ENCODE data around the gene NISCH. TPM values are rescaled to one million over a fixed set of nuclear protein-coding genes. Genes with fewer than 3 reads are reported as not detected.

Gene NISCH
- total RNA-seq, 1 donor from 2014 or later = 80.5 TPM

DNA sequence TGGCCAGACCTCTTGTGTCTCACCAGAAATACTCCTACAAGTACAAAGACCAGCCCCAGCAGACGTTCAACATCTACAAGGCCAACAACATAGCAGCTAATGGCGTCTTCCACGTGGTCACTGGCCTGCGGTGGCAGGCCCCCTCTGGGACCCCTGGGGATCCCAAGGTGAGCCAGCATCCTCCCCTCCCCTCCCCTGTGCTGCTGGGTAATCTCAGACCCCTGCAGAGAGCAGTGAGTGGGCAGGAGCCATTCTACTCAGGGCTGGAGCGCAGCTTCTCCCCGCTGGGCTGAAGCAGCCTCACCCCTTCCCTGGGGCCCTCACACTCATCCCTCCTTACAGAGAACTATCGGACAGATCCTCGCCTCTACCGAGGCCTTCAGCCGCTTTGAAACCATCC is 49.6 kb downstream of the NISCH start:
- no peaks in the 10 kb centered on the region for H4K20me1 ChIP-seq (ENCODE audit: low read depth)

DNA sequence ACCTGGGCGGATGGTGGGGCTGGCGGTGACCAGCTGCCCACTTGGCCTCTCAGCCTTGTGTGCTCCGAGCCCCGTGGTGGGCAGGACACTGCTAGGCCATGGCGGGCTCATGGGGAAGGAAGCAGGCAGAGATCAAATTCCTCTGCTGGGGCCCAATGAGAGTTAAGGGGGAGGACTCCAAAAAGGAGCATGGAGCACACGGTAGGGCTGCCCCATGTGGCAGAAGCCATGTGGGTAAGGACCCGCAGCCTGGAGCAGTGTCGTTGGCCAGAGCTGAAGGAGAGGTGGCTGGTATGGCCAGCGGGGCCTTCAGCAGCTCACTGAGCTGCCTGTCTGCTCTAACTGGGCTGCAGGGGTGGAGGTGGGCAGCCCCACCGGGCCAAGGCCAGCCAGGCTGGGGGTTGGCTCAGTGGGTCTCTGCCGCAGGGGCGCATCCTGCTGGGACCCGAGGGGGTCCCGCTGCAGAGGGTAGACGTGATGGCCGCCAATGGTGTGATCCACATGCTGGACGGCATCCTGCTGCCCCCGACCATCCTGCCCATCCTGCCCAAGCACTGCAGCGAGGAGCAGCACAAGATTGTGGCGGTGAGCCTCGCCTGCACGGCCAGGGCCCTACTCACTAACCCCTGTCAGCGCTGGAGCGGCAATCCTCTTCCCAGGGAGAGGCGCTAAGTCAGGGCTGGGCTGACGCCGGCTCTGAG is 51.0 kb downstream of the NISCH start:
- no peak for DNase-seq (ENCODE audit: low spot score)
- H2AFZ ChIP-seq (replicated peaks) = no peak overlapping the region
- H3K27ac Mint-ChIP-seq = peak overlapping the region; percentile 53

More for the DNA sequence above, 49.6 kb downstream of the NISCH start:
- Histone ChIP-seq H3F3A (ENCODE audit: low read depth) (no peaks in the 10 kb centered on the region), H3K4me2 (no peak overlapping the region), H3K27me3 (no peaks in the 10 kb centered on the region), H3K36me3 (no peaks in the 10 kb centered on the region), H2AFZ (replicated peaks) (no peak overlapping the region), H3K27ac (no peak overlapping the region), H3K9ac (no peak overlapping the region), H3K9me3 (ENCODE audit: low read depth) (no peaks in the 10 kb centered on the region), H3K4me3 (no peak overlapping the region), H3K79me2 (ENCODE audit: low read depth) (no peaks in the 10 kb centered on the region), H3K4me1 (peaks cover 19% of the 10 kb centered on the region)
- Mint-ChIP-seq H3K36me3 (no peaks in the 10 kb centered on the region), H3K4me3 (no peak overlapping the region), H3K27me3 (ENCODE audit: insufficient read depth, low read depth) (peaks cover 4% of the 10 kb centered on the region), H3K4me1 (peaks cover 8% of the 10 kb centered on the region), H3K9me3 (no peaks in the 10 kb centered on the region), H3K27ac (no peak overlapping the region)
- DNase-seq (ENCODE audit: low spot score) = no peak
- no peak for TF ChIP-seq EZH2phosphoT487 (IDR thresholded peaks at IDR 0.05)
- no peak for TF ChIP-seq EZH2 (IDR thresholded peaks at IDR 0.05)
- TF ChIP-seq, protein P1, sequence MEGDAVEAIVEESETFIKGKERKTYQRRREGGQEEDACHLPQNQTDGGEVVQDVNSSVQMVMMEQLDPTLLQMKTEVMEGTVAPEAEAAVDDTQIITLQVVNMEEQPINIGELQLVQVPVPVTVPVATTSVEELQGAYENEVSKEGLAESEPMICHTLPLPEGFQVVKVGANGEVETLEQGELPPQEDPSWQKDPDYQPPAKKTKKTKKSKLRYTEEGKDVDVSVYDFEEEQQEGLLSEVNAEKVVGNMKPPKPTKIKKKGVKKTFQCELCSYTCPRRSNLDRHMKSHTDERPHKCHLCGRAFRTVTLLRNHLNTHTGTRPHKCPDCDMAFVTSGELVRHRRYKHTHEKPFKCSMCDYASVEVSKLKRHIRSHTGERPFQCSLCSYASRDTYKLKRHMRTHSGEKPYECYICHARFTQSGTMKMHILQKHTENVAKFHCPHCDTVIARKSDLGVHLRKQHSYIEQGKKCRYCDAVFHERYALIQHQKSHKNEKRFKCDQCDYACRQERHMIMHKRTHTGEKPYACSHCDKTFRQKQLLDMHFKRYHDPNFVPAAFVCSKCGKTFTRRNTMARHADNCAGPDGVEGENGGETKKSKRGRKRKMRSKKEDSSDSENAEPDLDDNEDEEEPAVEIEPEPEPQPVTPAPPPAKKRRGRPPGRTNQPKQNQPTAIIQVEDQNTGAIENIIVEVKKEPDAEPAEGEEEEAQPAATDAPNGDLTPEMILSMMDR (IDR thresholded peaks at IDR 0.05) = no peak

DNA sequence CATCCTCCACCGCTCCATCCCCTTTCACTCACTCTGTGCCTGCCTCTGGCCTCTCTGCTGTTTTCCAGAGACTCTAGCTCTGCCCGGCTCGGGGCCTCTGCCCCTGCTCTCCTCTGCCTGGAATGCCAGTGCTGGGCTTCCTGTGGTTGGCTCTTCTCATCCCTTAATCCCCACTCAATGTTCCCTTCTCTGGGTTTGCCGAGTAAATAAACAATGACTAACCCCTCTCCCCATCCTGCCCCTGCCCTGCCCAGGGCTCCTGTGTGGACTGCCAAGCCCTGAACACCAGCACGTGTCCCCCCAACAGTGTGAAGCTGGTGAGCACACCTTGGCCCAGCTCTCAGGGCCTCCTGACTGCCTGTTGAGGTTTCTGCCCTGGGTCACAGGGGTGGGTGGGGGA is 52.0 kb downstream of the NISCH start:
- Mint-ChIP-seq H3K27ac (peak overlapping the region; percentile 50), H3K9me3 (no peaks in the 10 kb centered on the region), H3K4me3 (no peak overlapping the region), H3K36me3 (no peaks in the 10 kb centered on the region), H3K27me3 (ENCODE audit: insufficient read depth, low read depth) (peaks cover 2% of the 10 kb centered on the region), H3K4me1 (peaks cover 8% of the 10 kb centered on the region)
- H3K36me3 ChIP-seq = no peaks in the 10 kb centered on the region
- H4K20me1 ChIP-seq (ENCODE audit: low read depth) = no peaks in the 10 kb centered on the region
- no peaks in the 10 kb centered on the region for H3K79me2 ChIP-seq (ENCODE audit: low read depth)
- H3K4me1 ChIP-seq = peaks cover 19% of the 10 kb centered on the region
- TF ChIP-seq, protein P1 (IDR thresholded peaks at IDR 0.05) = no peak
- TF ChIP-seq EZH2 (IDR thresholded peaks at IDR 0.05) (no peak), EZH2phosphoT487 (IDR thresholded peaks at IDR 0.05) (no peak)
- H3F3A ChIP-seq (ENCODE audit: low read depth) = no peaks in the 10 kb centered on the region
- no peak overlapping the region for H3K4me3 ChIP-seq
- DNase-seq (ENCODE audit: low spot score) = peak; percentile 66
- H3K27me3 ChIP-seq = no peaks in the 10 kb centered on the region
- H2AFZ ChIP-seq (replicated peaks) = no peak overlapping the region
- no peak overlapping the region for H3K27ac ChIP-seq
- H3K9ac ChIP-seq = no peak overlapping the region
- H3K9me3 ChIP-seq (ENCODE audit: low read depth) = no peaks in the 10 kb centered on the region
- H3K4me2 ChIP-seq = peak overlapping the region; percentile 7

More for the DNA sequence above, 51.0 kb downstream of the NISCH start:
- H3K4me2 ChIP-seq = no peak overlapping the region
- no peak overlapping the region for H3K9ac ChIP-seq
- H3K4me1 Mint-ChIP-seq = peaks cover 8% of the 10 kb centered on the region
- no peaks in the 10 kb centered on the region for H3K36me3 Mint-ChIP-seq
- H3K9me3 Mint-ChIP-seq = no peaks in the 10 kb centered on the region
- peaks cover 4% of the 10 kb centered on the region for H3K27me3 Mint-ChIP-seq (ENCODE audit: insufficient read depth, low read depth)
- H3F3A ChIP-seq (ENCODE audit: low read depth) = no peaks in the 10 kb centered on the region
- peaks cover 19% of the 10 kb centered on the region for H3K4me1 ChIP-seq
- no peaks in the 10 kb centered on the region for H3K79me2 ChIP-seq (ENCODE audit: low read depth)
- H4K20me1 ChIP-seq (ENCODE audit: low read depth) = no peaks in the 10 kb centered on the region
- H3K27ac ChIP-seq = no peak overlapping the region
- no peak overlapping the region for H3K4me3 ChIP-seq
- H3K4me3 Mint-ChIP-seq = no peak overlapping the region
- no peaks in the 10 kb centered on the region for H3K27me3 ChIP-seq
- H3K9me3 ChIP-seq (ENCODE audit: low read depth) = no peaks in the 10 kb centered on the region
- no peaks in the 10 kb centered on the region for H3K36me3 ChIP-seq
- TF ChIP-seq EZH2 (IDR thresholded peaks at IDR 0.05) (no peak), EZH2phosphoT487 (IDR thresholded peaks at IDR 0.05) (no peak)
- TF ChIP-seq, protein P1 (IDR thresholded peaks at IDR 0.05) = no peak
